ENCODE results near the gene DYNLT1. TPM values are rescaled to one million over a fixed set of nuclear protein-coding genes. Genes with fewer than 3 reads are reported as not detected.

Gene DYNLT1
- total RNA-seq, 4 donors from 2014 or later, result 78.7 to 107 (median 87.4) TPM

DNA sequence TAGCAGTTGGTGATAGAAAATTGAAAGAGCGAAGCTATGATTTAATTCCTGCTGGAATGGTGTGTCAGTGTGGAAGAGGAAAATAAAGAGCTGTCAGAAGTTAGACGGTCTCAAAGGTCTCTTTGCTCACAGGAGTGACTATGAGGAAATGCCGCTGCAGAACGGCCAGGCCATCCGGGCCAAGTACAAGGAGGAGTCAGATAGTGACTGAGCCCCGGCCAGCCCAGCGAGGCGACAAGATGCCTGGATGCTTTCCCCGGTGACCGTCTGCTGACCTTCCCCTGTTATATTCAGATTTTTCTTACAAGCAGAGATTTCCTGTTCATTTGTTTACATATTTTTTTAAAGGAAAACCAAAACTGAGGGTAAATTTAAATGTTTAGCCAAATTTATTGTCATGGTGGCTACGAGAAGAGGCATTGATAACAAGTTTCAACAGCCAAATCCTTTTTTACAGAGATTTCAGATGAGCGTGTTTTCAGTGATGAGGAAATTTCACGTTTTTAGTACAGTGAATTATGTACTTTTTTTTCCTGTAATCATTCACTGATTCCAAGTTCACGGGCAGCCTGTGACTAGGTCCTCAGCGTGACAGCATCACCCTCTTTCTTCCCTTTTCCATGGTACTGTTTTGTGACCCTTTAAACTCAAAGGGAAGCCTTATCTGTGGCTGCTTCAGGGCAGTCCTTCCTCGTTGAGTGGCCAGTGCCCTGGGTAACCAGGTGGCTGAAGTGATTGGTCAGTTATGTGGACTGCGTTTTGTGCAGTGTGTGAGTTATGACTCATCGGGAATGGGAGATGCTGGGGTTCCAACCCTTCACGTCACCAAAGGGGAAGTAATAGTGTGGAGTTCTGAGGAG, 12.6 kb downstream of the DYNLT1 start:
- Histone ChIP-seq H3K27ac (peak overlapping the region; percentile 66 to 80 (median 74)), H3K4me3 (peak overlapping the region in 1 of 4 donors; percentile 11), H3K9me3 (no peaks in the 10 kb centered on the region), H3K36me3 (peaks cover 0 to 73% (median 14%) of the 10 kb centered on the region in 3 donors), H3K27me3 (no peaks in the 10 kb centered on the region), H3K4me1 (peaks cover 18 to 25% (median 18%) of the 10 kb centered on the region in 3 donors)
- WGBS, 2 donors, result 38 to 41% methylated on average over 17 to 19 of the region's 19 CpGs
- no peak for TF ChIP-seq CTCF (IDR thresholded peaks at IDR 0.05)
- no peak for TF ChIP-seq POLR2A (IDR thresholded peaks at IDR 0.05)
- DNase-seq, result no peak
- intact Hi-C loops (cut with DNase I), result no loop called here

- Histone ChIP-seq H3K27ac (peak overlapping the region; percentile 66 to 80 (median 74)), H3K4me3 (peak overlapping the region in 1 of 4 donors; percentile 20), H3K9me3 (no peaks in the 10 kb centered on the region), H3K4me1 (peaks cover 18 to 25% (median 18%) of the 10 kb centered on the region in 3 donors), H3K27me3 (no peaks in the 10 kb centered on the region), H3K36me3 (peaks cover 1 to 73% (median 10%) of the 10 kb centered on the region in 3 donors)
- TF ChIP-seq POLR2A (IDR thresholded peaks at IDR 0.05) (no peak), CTCF (IDR thresholded peaks at IDR 0.05) (no peak)
- 32 to 45% methylated on average over 13 to 19 of the region's 19 CpGs for WGBS, 2 donors
- intact Hi-C loops (cut with DNase I), result no loop called here
- DNase-seq, result no peak
These were observed 13.5 kb downstream of the DYNLT1 start for GRCh38 chr6:158630938-158631616.

GRCh38 chr6:158629367-158630221, 14.9 kb downstream of the DYNLT1 start:
- peak overlapping the region in 1 of 4 donors; percentile 71 for H3K27ac ChIP-seq
- no peak overlapping the region for H3K4me3 ChIP-seq
- H3K27me3 ChIP-seq, result no peaks in the 10 kb centered on the region
- 79 to 93% methylated on average over 14 to 19 of the region's 20 CpGs for WGBS, 2 donors
- intact Hi-C loops (cut with DNase I), result no loop called here
- DNase-seq, result no peak
- H3K9me3 ChIP-seq, result no peaks in the 10 kb centered on the region
- peaks cover 18 to 25% (median 18%) of the 10 kb centered on the region in 3 donors for H3K4me1 ChIP-seq
- TF ChIP-seq CTCF (IDR thresholded peaks at IDR 0.05), result peak in 1 of 6 experiments; percentile 3
- TF ChIP-seq POLR2A (IDR thresholded peaks at IDR 0.05), result no peak
- peaks cover 4 to 73% (median 14%) of the 10 kb centered on the region in 3 donors for H3K36me3 ChIP-seq

- 40 to 85% methylated on average over 1 to 4 of the region's 17 CpGs for WGBS, 2 donors
- H3K27me3 ChIP-seq, result no peaks in the 10 kb centered on the region
- H3K9me3 ChIP-seq, result no peaks in the 10 kb centered on the region
- H3K36me3 ChIP-seq, result peaks cover 4 to 79% (median 15%) of the 10 kb centered on the region in 3 donors
- H3K27ac ChIP-seq, result no peak overlapping the region
- H3K4me3 ChIP-seq, result no peak overlapping the region
- peaks cover 18 to 25% (median 18%) of the 10 kb centered on the region in 3 donors for H3K4me1 ChIP-seq
- no peak for DNase-seq
- intact Hi-C loops (cut with DNase I), result no loop called here
- TF ChIP-seq CTCF (IDR thresholded peaks at IDR 0.05), result no peak
These were observed 16.0 kb downstream of the DYNLT1 start for GRCh38 chr6:158628542-158628941.
